CD4-positive, alpha-beta T cell (primary cell): ENCODE results near the gene RAPGEF6. TPM values are rescaled to one million over a fixed set of nuclear protein-coding genes. Genes with fewer than 3 reads are reported as not detected.

Experiments used
- ATAC-seq: fragments of 200-7000 bp; cut with Tn5 transposase; one replicate; pipeline ENCODE4 v1.10.0; 2022; ENCODE audit warnings: mild to moderate bottlenecking; ENCODE audit not compliant: poor library complexity
- CTCF ChIA-PET: fragments of 350-600 bp; sonication (Branson Sonifier 250); formaldehyde crosslinking; loops from one replicate; lab custom pipeline; 2021; ENCODE audit warnings: antibody characterized with exemption, inconsistent platforms; lab: Charles Lee
- POLR2A ChIA-PET: fragments of 350-600 bp; sonication (Branson Sonifier 250); formaldehyde crosslinking; loops from one replicate; lab custom pipeline; 2021; ENCODE audit warnings: antibody characterized with exemption, inconsistent platforms; lab: Charles Lee
- DNase-seq, 14 experiments: peaks; one replicate each; pipeline ENCODE4 v3.0.0-alpha.2; 2013 to 2020; ENCODE audit warnings: mixed read lengths in 2 of 14
- H3K27ac ChIP-seq, 2 donors: one replicate each; pipeline versions ENCODE4 v1.5.1 to v1.7.0; 2013; ENCODE audit warnings: low read length in 2 of 2, low read depth in 1 of 2, mild to moderate bottlenecking in 1 of 2
- H3K27me3 ChIP-seq, 2 experiments: 1 replicate in 1 of 2; 2 replicates in 1 of 2; pipeline versions ENCODE4 v1.6.1 to v1.7.0; 2013; ENCODE audit warnings: low read length in 2 of 2, control low read depth in 1 of 2, mild to moderate bottlenecking in 1 of 2, moderate library complexity in 1 of 2; ENCODE audit not compliant: insufficient read depth in 2 of 2, control insufficient read depth in 1 of 2
- H3K36me3 ChIP-seq: one replicate; pipeline ENCODE4 v1.6.1; 2013; ENCODE audit warnings: low read length, control low read depth; ENCODE audit not compliant: insufficient read depth
- H3K4me1 ChIP-seq: one replicate; pipeline ENCODE4 v1.6.1; 2013; ENCODE audit warnings: low read length, control low read depth; ENCODE audit not compliant: insufficient read depth
- H3K4me3 ChIP-seq: one replicate; pipeline ENCODE4 v1.5.1; 2013; ENCODE audit warnings: mild to moderate bottlenecking, low read length, moderate library complexity
- H3K9me3 ChIP-seq, 2 experiments: 1 replicate in 1 of 2; 2 replicates in 1 of 2; pipeline versions ENCODE4 v1.6.1 to v1.7.0; 2013; ENCODE audit warnings: low read length in 2 of 2, mild to moderate bottlenecking in 2 of 2, control low read depth in 1 of 2, moderate library complexity in 1 of 2; ENCODE audit not compliant: control insufficient read depth in 1 of 2, insufficient read depth in 1 of 2
- H3K27ac Mint-ChIP-seq: one replicate; pipeline ENCODE4 v1.8.0; 2020; ENCODE audit warnings: mixed read lengths
- H3K27me3 Mint-ChIP-seq: one replicate; pipeline ENCODE4 v1.8.0; 2021; ENCODE audit warnings: mixed read lengths
- H3K36me3 Mint-ChIP-seq: one replicate; pipeline ENCODE4 v1.8.0; 2021; ENCODE audit warnings: low read depth, mixed read lengths
- H3K4me1 Mint-ChIP-seq: one replicate; pipeline ENCODE4 v1.8.0; 2021; ENCODE audit warnings: low read depth, mixed read lengths
- H3K4me3 Mint-ChIP-seq: one replicate; pipeline ENCODE4 v1.8.0; 2020; ENCODE audit warnings: mild to moderate bottlenecking, mixed read lengths
- H3K9me3 Mint-ChIP-seq: one replicate; pipeline ENCODE4 v1.8.0; 2020; ENCODE audit warnings: mixed read lengths
- intact Hi-C, 2 experiments: fragments of 100-400 bp; cut with DNase I in 1 of 2; cut with micrococcal nuclease in 1 of 2; formaldehyde crosslinking; loops; one replicate each; pipeline versions ENCODE4 v1.15.1 to v1.9.0; 2023 to 2025; cut with DNase I, micrococcal nuclease
- total RNA-seq, 174 experiments: library from RNA in 2 of 174; stranded (reverse) in 2 of 174; gene quantifications; one replicate each; pipeline ENCODE4 v1.2.3 and lab custom pipeline; 2021 to 2026
- TF ChIP-seq, protein P1 (sequence below): fragments of 200-600 bp; IDR thresholded peaks from one replicate; pipeline ENCODE4 v1.8.0; 2022; ENCODE audit warnings: antibody characterized with exemption, mild to moderate bottlenecking

RAPGEF6 gene
- total RNA-seq, 2 experiments from 2014 or later: 83.3 to 91.4 TPM

- peaks cover 25% of the 10 kb centered on the region for H3K36me3 Mint-ChIP-seq
- Histone ChIP-seq H3K4me3 (peak overlapping the region; percentile 91), H3K36me3 (peaks cover 5% of the 10 kb centered on the region), H3K27ac (peak overlapping the region; percentile 87 to 98), H3K4me1 (peaks cover 33% of the 10 kb centered on the region), H3K9me3 (no peaks in the 10 kb centered on the region), H3K27me3 (no peaks in the 10 kb centered on the region)
- H3K9me3 Mint-ChIP-seq: no peaks in the 10 kb centered on the region
- TF ChIP-seq, protein P1, sequence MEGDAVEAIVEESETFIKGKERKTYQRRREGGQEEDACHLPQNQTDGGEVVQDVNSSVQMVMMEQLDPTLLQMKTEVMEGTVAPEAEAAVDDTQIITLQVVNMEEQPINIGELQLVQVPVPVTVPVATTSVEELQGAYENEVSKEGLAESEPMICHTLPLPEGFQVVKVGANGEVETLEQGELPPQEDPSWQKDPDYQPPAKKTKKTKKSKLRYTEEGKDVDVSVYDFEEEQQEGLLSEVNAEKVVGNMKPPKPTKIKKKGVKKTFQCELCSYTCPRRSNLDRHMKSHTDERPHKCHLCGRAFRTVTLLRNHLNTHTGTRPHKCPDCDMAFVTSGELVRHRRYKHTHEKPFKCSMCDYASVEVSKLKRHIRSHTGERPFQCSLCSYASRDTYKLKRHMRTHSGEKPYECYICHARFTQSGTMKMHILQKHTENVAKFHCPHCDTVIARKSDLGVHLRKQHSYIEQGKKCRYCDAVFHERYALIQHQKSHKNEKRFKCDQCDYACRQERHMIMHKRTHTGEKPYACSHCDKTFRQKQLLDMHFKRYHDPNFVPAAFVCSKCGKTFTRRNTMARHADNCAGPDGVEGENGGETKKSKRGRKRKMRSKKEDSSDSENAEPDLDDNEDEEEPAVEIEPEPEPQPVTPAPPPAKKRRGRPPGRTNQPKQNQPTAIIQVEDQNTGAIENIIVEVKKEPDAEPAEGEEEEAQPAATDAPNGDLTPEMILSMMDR: no peak
- peaks cover 60% of the 10 kb centered on the region for H3K4me1 Mint-ChIP-seq
- intact Hi-C loops: loop anchor here (1.0 to 5.0 kb wide), 5 partner anchors 41 to 469 kb away; partner anchors contain the start of genes FNIP1 (in 2 of the 2) and HINT1 (in 1 of the 2)
- ChIA-PET CTCF (interaction anchor here (1.3 kb wide), 1 partner anchor 47 kb away, joined by 3 read pairs; no protein-coding TSS in a partner anchor), POLR2A (interaction anchor here (0.8 to 1.5 kb wide), 24 partner anchors 9 to 1416 kb away, joined by 3 to 28 read pairs (median 4); partner anchors contain the start of genes CDC42SE2, FNIP1 and HSPA4)
- DNase-seq (peak in 4 of 14 experiments; percentile 15 to 62 (median 40)), ATAC-seq (peak; percentile 4)
- peak overlapping the region; percentile 98 for H3K27ac Mint-ChIP-seq
- H3K4me3 Mint-ChIP-seq: peak overlapping the region; percentile 96
- H3K27me3 Mint-ChIP-seq: no peaks in the 10 kb centered on the region
Measured at GRCh38 chr5:131635684-131636572, 899 bp upstream of the RAPGEF6 start.

DNA sequence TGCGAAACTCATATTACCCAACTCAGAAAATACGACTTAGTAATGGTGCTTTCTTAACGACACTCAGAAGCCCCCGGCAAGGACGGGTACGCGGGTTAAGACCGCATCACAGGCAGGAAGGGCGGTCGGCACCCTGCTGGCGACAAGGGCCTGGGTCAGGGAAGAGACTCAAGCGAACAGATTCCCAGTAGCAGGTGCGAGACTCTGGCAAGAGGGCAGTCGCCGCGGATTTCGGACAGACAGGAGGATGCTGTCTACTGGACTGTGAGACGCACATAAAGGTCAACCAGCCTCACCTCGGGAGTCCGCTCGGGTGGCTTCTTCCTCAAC is 398 bp downstream of the RAPGEF6 start:
- Histone ChIP-seq H3K36me3 (peaks cover 5% of the 10 kb centered on the region), H3K4me1 (peaks cover 33% of the 10 kb centered on the region), H3K27ac (peak overlapping the region; percentile 87 to 98), H3K27me3 (no peaks in the 10 kb centered on the region), H3K4me3 (peak overlapping the region; percentile 91), H3K9me3 (no peaks in the 10 kb centered on the region)
- peaks cover 25% of the 10 kb centered on the region for H3K36me3 Mint-ChIP-seq
- CTCF ChIA-PET: no interaction called here
- H3K27ac Mint-ChIP-seq: peak overlapping the region; percentile 98
- peaks cover 47% of the 10 kb centered on the region for H3K4me1 Mint-ChIP-seq
- POLR2A ChIA-PET: no interaction called here
- DNase-seq (peak in 13 of 14 experiments; percentile 37 to 84 (median 58)), ATAC-seq (peak; percentile 21)
- H3K9me3 Mint-ChIP-seq: no peaks in the 10 kb centered on the region
- H3K27me3 Mint-ChIP-seq: no peaks in the 10 kb centered on the region
- TF ChIP-seq, protein P1: peak; percentile 15
- peak overlapping the region; percentile 96 for H3K4me3 Mint-ChIP-seq
- intact Hi-C loops: loop anchor here (2.0 to 5.0 kb wide), 2 partner anchors 40 to 42 kb away; no protein-coding TSS in a partner anchor

GRCh38 chr5:131634238-131634637 is 791 bp downstream of the RAPGEF6 start:
- CTCF ChIA-PET: interaction anchor here (1.0 kb wide), 1 partner anchor 44 kb away, joined by 4 read pairs; no protein-coding TSS in a partner anchor
- peaks cover 43% of the 10 kb centered on the region for H3K4me1 Mint-ChIP-seq
- intact Hi-C loops: loop anchor here (2.0 to 5.0 kb wide), 2 partner anchors 39 to 42 kb away; no protein-coding TSS in a partner anchor

More at GRCh38 chr5:131634238-131634637, 791 bp downstream of the RAPGEF6 start:
- Mint-ChIP-seq H3K27me3 (no peaks in the 10 kb centered on the region), H3K4me3 (peak overlapping the region; percentile 96), H3K27ac (peak overlapping the region; percentile 98), H3K9me3 (no peaks in the 10 kb centered on the region), H3K36me3 (peaks cover 25% of the 10 kb centered on the region)
- TF ChIP-seq, protein P1: no peak
- H3K4me1 ChIP-seq: peaks cover 36% of the 10 kb centered on the region
- ATAC-seq (no peak), DNase-seq (peak in 2 of 14 experiments; percentile 33 to 41)
- peak overlapping the region; percentile 87 to 98 for H3K27ac ChIP-seq
- H3K27me3 ChIP-seq: no peaks in the 10 kb centered on the region
- no peaks in the 10 kb centered on the region for H3K9me3 ChIP-seq
- POLR2A ChIA-PET: no interaction called here
- H3K4me3 ChIP-seq: peak overlapping the region; percentile 91
- peaks cover 5% of the 10 kb centered on the region for H3K36me3 ChIP-seq
